Measurements from ENCODE around the gene RPUSD2.
"Not testable (repeated sequence)": the region's sequence is repeated elsewhere in the genome, so short reads cannot be mapped to it uniquely, and the experiment has no call there.

The RPUSD2 gene

DNA sequence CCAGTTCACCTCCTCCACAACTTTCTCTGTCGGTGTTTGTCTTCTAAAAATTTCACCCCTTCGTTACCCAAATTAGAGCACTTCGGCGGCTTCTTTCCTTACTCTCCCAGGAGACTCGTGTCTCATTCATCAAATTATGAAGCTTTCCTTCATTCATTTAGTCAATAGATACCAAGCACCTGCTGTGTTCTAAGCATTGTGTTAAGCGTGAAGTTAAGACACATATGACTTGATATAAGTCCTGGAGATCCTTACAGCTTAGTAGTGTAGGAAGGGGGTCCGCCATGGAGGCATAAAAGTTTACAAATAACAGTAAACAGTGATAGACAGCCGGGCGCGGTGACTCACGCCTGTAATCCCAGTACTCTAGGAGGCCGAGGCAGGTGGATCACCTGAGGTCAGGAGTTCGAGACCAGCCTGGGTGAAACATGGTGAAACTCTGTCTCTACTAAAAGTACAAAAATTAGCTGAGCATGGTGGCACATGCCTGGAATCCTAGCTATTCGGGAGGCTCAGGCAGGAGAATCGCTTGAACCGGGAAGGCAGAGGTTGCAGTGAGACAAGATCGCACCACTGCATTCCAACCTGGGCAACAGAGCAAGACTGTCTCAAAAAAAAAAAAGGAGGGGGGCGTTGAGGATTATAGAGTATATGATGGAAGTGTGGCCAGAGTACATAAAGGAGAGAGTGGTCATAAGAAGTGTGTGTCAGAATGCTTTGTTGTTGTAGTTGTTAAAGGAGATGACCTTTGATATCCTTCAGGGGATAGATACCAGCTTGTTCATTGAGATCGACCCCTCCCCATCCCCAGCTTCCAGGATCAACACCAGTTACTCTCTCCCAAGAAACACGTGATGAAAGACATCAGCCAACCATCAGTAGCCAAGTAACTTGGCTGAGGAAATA lies 3.5 kb upstream of the RPUSD2 start:
- DNase-seq (ENCODE audit: low spot score): no peak
- TF ChIP-seq, protein P1, sequence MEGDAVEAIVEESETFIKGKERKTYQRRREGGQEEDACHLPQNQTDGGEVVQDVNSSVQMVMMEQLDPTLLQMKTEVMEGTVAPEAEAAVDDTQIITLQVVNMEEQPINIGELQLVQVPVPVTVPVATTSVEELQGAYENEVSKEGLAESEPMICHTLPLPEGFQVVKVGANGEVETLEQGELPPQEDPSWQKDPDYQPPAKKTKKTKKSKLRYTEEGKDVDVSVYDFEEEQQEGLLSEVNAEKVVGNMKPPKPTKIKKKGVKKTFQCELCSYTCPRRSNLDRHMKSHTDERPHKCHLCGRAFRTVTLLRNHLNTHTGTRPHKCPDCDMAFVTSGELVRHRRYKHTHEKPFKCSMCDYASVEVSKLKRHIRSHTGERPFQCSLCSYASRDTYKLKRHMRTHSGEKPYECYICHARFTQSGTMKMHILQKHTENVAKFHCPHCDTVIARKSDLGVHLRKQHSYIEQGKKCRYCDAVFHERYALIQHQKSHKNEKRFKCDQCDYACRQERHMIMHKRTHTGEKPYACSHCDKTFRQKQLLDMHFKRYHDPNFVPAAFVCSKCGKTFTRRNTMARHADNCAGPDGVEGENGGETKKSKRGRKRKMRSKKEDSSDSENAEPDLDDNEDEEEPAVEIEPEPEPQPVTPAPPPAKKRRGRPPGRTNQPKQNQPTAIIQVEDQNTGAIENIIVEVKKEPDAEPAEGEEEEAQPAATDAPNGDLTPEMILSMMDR (IDR thresholded peaks at IDR 0.05; ENCODE audit: extremely low read depth, missing control alignments): no peak

DNA sequence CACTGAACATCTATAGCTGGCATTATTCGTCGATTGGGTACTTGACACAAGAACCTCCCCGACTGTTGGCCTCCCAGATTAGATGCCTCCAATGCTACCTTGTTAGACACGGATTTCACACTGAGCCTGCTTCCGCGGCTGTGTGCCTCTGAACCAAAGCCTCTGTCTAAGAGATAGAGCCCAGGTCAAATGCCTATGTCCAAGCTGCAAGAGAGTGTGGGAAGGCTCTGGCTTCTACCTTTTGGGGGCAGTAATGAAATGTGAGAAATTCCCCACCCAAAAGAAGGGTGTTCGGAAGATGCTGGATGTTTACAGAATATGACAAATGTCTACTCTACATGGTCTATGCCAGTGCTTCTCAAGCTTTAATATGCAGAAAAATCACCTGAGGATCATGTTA lies 2.0 kb upstream of the RPUSD2 start:
- TF ChIP-seq, protein P1 (IDR thresholded peaks at IDR 0.05; ENCODE audit: extremely low read depth, missing control alignments): peak; percentile 16
- DNase-seq (ENCODE audit: low spot score): peak; percentile 36

DNA sequence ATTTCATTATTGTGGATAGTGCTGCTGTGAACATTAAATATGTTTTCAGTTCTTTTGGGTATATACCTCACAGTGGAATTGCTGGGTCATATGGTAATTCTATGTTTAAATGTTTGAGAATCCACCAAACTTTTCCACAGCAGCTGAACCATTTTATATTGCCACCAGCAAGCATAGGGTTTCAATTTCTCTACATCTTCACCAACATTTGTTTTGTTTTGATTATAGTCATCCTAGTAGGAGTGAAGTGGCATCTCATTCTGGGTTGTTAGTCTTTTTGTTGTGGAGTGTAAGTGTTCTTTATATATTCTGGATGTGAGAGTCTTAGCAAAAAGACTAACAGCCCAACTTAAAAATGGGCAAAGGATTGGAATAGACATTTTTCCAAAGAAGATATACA lies 6.0 kb downstream of the RPUSD2 start:
- DNase-seq (ENCODE audit: low spot score): no peak
- TF ChIP-seq, protein P1 (IDR thresholded peaks at IDR 0.05; ENCODE audit: extremely low read depth, missing control alignments): no peak

DNA sequence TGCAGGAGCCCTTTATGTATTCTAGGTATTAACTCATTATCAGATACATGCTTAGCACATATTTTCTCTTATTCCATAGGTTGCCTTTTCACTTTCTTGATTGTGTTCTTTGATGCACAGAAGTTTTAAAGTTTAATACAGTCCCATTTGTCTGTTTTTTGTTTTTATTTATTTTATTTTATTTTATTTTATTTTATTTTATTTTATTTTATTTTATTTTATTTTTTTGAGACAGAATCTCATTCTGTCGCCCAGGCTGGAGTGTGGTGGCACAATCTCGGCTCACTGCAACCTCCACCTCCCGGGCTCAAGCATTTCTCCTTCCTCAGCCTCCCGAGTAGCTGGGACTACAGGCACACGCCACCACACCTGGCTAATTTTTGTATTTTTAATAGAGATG lies 7.8 kb downstream of the RPUSD2 start:
- not testable (repeated sequence) for DNase-seq (ENCODE audit: low spot score)

DNA sequence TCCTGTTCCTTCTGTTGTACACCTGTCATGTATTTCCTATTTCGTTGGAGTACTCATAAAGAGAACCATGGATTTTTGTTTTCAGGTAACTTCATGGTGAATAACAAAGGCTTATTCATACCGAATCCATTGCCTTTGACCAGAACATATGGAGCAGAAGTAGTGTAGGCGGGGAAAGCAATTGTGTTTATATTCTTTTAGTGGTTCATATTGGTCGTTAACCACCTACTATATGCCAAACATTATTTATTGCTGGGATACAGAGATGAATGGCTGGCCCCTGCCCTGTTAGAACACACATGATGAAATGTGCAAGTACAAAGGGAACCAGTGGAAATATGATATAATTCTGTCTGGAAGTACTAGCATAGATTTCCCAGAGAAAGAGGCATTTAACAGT lies 9.8 kb downstream of the RPUSD2 start:
- DNase-seq (ENCODE audit: low spot score): no peak
- TF ChIP-seq, protein P1 (IDR thresholded peaks at IDR 0.05; ENCODE audit: extremely low read depth, missing control alignments): no peak

DNA sequence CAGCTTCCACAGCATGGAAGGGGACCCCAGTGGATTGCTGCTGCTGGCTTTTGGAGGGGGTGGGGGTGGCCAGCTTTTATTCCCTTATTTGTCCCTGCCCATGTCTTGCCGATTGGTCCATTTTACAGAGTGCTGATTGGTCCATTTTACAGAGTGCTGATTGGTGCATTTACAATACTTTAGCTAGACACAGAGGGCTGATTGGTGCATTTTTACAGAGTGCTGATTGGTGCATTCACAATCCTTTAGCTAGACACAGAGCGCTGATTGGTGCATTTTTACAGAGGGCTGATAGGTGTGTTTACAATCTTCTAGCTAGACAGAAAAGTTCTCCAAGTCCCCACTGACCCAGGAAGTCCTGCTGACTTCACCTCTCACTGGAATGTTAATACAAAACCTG lies 12.7 kb downstream of the RPUSD2 start:
- not testable (repeated sequence) for DNase-seq (ENCODE audit: low spot score)

DNA sequence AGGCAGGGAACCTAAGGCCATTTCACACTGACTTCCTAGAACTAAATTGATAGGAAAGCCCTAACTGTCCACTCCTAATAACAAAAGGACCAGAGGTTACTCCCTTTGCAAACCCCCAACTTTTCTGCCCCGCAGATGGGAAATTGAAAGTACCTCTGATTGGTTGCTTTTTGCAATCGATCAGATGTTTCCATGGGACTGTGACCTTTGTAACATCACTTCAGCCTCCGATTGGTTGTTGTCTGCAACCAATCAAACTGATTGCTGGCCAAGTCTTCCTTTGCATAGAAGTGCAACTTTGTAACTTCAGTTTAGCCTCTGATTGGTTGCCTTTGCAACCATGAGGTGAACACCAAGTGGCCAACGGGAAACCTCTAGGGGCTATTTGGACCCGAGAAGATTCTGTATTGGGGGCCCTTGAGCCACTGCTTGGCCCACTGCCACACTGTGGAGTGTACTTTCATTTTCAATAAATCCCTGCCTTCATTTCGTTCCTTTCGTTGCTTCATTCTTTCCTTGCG lies 13.7 kb downstream of the RPUSD2 start:
- no peak for DNase-seq (ENCODE audit: low spot score)
- TF ChIP-seq, protein P1 (IDR thresholded peaks at IDR 0.05; ENCODE audit: extremely low read depth, missing control alignments): no peak

DNA sequence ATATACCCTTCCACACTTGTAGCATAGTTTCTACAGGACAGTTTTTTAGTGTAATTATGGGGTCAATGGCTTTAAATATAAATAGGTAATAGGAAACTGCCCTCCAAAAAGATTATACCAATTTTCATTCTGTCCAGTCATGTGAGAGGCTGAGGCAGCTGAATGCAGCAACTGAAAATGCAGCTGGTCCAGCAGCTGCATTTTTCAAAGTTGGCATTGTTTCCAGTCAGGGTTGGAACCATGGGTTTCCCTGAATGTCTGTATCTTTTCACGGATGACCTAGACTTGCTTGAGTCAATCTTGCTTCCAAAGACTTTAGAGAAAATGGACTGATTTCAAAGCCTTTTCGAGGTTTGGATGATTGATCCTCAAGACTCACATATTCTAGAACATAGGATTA lies 15.1 kb downstream of the RPUSD2 start:
- no peak for DNase-seq (ENCODE audit: low spot score)

More for the DNA sequence above, 15.1 kb downstream of the RPUSD2 start:
- TF ChIP-seq, protein P1 (IDR thresholded peaks at IDR 0.05; ENCODE audit: extremely low read depth, missing control alignments): no peak

All from GM20000 (cell line).